Measurements from ENCODE around the gene ASPM.
"Not testable (repeated sequence)": the region's sequence is repeated elsewhere in the genome, so short reads cannot be mapped to it uniquely, and the experiment has no call there.

ASPM gene

DNA sequence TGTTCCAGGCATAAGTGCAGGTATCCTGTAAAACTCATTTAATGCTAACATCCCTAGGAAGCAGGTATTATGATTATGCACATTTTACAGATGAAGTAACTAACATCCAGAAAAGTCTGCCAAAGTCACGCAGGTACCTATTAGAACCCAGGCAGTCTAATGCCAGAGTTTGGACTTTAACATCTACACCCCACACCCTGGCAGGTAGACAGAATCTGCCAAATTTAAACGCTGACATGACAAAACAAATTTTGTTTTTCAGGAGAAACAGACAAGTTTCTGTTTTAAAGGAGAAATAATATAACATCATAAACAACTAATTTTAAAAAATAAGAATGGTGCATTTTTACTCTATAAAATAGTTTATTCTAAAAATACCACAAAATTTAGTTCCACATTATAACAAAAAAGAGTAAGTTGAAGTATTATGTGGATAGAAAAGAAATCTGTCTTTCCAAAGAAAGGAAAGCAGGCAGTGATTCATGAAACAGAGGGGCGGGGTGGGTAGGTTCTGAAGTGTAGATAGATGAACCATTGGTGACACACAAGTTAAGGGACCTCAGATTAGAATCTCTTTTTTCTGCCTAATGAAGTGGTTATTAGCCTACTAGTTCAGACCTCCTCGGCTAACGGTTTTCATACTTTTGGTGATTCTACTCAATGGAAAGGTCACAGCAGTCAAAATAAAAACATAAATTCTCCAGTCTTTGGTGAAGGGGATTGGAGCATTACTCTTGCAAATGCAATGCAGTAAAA is 1.7 kb downstream of the ASPM start:
- DNase-seq: no peak

DNA sequence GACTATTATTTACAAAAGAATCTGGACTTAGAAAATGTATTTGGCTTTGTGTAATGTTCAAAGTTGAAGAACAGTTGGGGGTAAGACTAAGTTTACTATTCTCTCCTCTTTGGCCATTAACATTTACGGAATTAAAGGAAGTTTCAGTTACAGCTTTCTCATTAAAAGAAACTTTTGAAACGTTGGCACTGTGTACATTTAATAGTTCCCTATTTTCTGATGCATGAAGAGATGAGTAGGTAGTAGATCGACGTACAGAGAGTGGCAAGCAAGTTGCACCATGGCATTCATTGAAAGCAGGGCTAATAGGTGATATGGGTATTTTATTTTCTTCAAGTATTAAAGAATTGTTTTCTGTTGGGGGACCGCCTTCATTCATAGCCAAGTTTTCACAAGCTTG is 3.2 kb downstream of the ASPM start:
- no peak for DNase-seq

GRCh38 chr1:197141575-197141974 is 4.9 kb downstream of the ASPM start:
- DNase-seq: no peak

- DNase-seq: no peak
Observed at GRCh38 chr1:197140121-197140520, 6.3 kb downstream of the ASPM start.

GRCh38 chr1:197139169-197139568 is 7.3 kb downstream of the ASPM start:
- no peak for DNase-seq

DNA sequence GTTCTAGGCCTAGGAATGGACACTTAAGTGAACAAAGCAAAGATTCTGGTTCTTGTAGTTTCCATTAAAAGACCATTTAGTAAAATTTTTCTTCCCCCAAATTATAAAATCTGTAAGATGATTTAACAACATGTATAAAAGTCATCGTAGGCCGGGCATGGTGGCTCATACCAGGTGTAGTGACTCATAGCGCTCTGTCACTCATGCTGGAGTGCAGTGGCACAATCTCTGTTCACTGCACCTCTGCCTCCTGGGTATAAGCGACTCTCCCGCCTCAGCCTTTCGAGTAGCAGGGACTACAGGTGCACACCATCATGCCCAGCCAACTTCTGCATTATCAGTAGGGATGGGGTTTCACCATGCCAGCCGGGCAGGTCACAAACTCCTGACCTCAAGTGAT is 9.1 kb downstream of the ASPM start:
- DNase-seq: no peak

GRCh38 chr1:197130677-197131304 is 15.7 kb downstream of the ASPM start:
- no peak for DNase-seq

DNA sequence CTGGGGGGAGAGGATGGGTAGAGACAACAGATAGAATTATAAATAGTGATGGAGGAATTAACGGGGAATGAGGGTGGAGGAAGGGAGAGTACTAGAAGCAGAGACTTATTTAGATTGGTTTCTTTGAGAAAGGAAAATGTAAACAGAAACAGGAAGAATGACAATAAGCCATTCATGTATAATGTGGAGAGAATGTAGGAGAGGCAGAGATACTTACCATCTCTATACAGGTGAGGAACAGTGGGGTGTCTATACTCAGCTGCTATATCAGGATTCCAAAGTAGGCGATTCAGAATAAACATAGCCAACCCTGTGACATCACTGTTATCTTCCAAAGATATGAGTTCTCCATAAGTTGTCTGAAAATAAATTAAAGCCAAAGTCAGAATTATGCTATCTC is 16.8 kb downstream of the ASPM start:
- no peak for DNase-seq

DNA sequence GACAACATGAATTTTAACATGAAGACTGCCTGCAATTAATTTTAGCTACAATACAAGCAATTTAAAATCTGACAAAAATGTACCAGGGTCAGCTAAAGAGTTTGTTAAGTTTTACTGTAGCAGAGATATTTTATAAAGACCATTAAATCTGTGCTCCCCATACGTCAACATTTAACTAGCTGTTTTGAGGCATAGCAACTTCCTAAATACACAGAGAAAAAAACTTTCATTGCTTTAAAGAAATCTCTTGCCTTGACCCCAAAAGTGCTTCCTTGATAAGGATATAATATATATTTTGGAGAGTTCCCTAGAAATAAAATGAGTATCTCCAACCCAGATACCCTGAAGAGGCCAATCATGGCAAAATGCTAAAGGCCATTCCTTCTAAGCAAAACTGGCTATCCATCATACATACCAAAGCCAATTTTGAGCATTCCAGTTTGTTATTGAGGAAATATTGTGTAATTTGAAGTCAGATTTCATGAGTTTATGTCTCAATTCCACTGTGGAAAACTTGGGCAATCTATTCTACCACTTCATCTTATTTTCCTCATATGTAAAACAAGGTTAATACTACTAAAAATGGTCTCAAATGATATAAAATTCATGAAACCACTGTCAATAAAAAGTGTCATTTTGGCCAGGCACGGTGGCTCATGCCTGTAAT is 19.1 kb downstream of the ASPM start:
- no peak for DNase-seq

DNA sequence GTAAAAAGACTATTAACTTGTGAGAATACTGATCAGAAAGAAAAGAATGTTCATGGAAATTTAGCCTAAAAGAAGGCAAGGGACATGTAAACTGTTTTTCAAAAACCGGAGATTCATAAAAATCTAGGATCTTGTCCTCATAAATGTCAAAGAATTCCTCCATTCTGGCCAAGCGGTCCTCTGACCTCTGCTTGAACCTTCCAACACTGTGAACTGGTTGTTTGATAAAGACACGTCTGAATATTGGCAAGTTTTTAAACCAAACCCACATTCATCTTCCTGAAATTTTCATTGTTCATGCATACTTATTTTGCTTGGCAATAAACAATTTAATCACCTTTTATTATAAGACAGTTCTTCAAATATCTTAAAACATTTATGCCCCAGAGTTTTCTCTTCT is 19.8 kb downstream of the ASPM start:
- DNase-seq: no peak

GRCh38 chr1:197124376-197124775 is 22.1 kb downstream of the ASPM start:
- no peak for DNase-seq

DNA sequence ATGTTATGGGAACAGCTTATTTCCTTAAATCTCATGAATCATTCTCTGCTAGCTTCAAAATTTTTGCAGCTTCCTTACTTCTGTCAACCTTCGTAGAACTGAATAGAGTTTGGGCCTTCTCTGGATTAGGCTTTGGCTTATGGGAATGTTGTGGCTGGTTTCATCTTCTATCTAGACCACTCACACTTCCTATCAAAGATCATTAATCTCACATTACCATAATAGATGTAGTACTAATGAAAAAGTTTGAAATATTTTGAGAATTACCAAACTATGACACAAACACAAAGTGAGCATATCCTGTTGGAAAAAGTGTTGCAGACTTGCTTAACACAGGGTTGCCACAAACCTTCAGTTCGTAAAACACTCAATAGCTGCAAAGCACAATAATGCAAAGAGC is 30.3 kb downstream of the ASPM start:
- no peak for DNase-seq

- DNase-seq: no peak
Observed at GRCh38 chr1:197106869-197107268, 39.6 kb downstream of the ASPM start.

DNA sequence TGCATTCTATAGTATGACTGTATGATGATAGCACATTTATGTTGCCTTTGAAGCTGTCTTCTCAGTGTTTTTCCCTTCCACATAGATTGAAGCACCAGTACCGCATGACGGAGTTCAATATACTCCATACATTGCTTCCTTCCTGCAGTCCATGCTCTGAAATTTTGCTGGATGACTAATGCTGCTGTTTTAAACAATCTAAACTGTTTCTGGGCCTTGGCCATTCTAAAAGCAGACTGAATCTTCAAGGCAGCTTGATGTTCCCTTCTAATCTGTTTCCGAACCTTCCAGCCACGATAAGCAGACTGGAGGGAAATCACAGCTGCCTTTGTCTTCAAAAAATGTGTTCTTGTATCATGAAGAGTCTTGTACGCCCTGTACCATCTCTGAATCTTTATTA is 43.2 kb downstream of the ASPM start:
- DNase-seq: no peak

DNA sequence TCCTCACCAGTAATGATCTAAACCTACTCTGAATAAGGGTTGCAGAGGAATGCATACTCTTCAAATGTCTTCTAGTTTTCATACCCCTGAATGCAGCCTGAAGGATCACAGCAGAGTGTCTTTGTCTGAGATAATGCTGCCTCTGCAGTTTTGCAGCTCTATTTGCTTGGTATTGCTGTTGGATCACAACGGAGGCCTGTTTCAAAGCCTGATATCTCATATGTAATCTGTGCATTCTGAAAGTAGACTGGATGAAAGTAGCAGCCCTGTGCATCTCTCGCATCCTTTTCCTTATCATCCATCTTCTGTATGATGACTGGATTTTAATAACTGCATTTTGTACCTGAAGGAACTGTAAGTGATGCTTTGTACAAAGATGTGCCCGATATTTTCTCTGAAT is 44.5 kb downstream of the ASPM start:
- DNase-seq: no peak

DNA sequence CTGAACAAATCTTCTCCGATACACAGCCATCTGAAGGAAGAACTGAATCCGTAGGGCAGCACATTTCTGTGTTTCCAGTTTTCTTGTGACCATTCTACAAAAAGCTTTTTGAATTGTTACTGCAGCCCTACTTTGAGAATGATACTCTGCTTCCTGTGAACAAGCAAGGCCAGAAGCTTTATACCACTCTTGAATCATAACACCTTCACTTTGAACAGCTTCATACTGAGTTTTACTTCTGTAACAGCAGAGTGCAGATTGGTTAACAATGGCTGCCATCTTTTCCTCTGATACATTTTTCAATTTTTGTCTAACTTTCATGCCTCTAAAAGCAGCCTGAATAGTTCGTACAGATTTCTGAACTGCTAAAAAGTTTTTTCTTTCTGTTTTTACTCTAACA is 45.8 kb downstream of the ASPM start:
- no peak for DNase-seq

- no peak for DNase-seq
Observed at GRCh38 chr1:197099444-197099843, 47.0 kb downstream of the ASPM start.

GRCh38 chr1:197096971-197097370 is 49.5 kb downstream of the ASPM start:
- DNase-seq: not testable (repeated sequence)

- DNase-seq: no peak
Observed at GRCh38 chr1:197096137-197096536, 50.3 kb downstream of the ASPM start.

- DNase-seq: no peak
Observed at GRCh38 chr1:197093226-197093885, 53.1 kb downstream of the ASPM start.

GRCh38 chr1:197092491-197093023 is 53.9 kb downstream of the ASPM start:
- DNase-seq: no peak

DNA sequence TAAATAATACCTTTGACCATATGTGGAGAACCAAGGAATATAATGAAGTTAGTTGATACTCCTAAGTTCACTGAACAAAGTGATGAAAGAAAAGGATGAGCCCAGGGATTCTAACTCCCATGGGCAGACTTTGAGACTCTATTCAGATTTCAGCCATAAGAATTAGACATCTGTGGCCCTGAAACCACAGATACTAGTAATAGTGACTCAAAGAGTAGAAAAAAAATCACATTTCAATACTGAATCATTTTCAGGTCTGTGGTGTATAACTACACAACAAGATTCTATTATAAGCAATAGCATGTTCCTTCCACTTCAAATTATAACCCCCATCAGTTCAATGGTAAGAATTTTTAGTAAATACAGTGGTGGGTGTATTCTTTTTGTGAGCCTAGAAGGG is 63.0 kb downstream of the ASPM start:
- no peak for DNase-seq

- DNase-seq: no peak
Observed at GRCh38 chr1:197081117-197081753, 65.2 kb downstream of the ASPM start.
